K562 (cell line): Measurements from ENCODE around the gene DPCD. TPM values are rescaled to one million over a fixed set of nuclear protein-coding genes. Genes with fewer than 3 reads are reported as not detected.
A peak's percentile ranks its signal among the peaks of the same experiment; 100 is the strongest.

Experiments
- CXXC5 ChIP-seq: fragments of 250-450 bp; sonication (Bioruptor Pico); IDR thresholded peaks from 2 replicates; pipeline ENCODE4 v1.8.0; 2022; ENCODE audit warnings: inconsistent platforms, mild to moderate bottlenecking, moderate library complexity
- E2F6 ChIP-seq, 2 experiments: IDR thresholded peaks; 2 replicates each; pipeline ENCODE4 v1.6.1; 2011; ENCODE audit warnings: borderline replicate concordance in 1 of 2, control low read depth in 1 of 2, low read depth in 1 of 2, low read length in 1 of 2, mild to moderate bottlenecking in 1 of 2, mixed read lengths in 1 of 2, moderate library complexity in 1 of 2; ENCODE audit not compliant: insufficient read depth in 1 of 2, insufficient read length in 1 of 2, poor library complexity in 1 of 2, severe bottlenecking in 1 of 2; ENCODE audit errors: extremely low read depth in 1 of 2
- EGR1 ChIP-seq: fragments of 450-650 bp; conservative IDR thresholded peaks from 2 replicates; pipeline ENCODE4 v1.6.1; 2017; ENCODE audit warnings: mild to moderate bottlenecking
- GABPA ChIP-seq: fragments of 200-800 bp; sonication (Bioruptor generic); conservative IDR thresholded peaks from 2 replicates; pipeline ENCODE4 v1.6.1; 2016; ENCODE audit warnings: low read depth, missing genetic modification characterization, missing compliant biosample characterization
- HDAC1 ChIP-seq, 2 experiments: fragments of 450-650 bp; IDR thresholded peaks; 2 replicates each; pipeline ENCODE4 v1.6.1; 2016 to 2017; ENCODE audit warnings: inconsistent platforms in 1 of 2, mild to moderate bottlenecking in 1 of 2, moderate library complexity in 1 of 2
- NCOA6 ChIP-seq: fragments of 450-650 bp; IDR thresholded peaks from 2 replicates; pipeline ENCODE4 v1.6.1; 2017; ENCODE audit warnings: mild to moderate bottlenecking
- PHF8 ChIP-seq: fragments of 200-600 bp; sonication (generic); IDR thresholded peaks from 2 replicates; pipeline ENCODE4 v1.6.1; 2012; ENCODE audit warnings: mixed run types, mild to moderate bottlenecking, inconsistent platforms, low read length, moderate library complexity, borderline replicate concordance
- REST ChIP-seq, 2 experiments: fragments of 450-650 bp; formaldehyde crosslinking in 1 of 2; IDR thresholded peaks; 2 replicates each; pipeline versions ENCODE4 v1.4.0 to v1.6.1; 2014 to 2020; ENCODE audit warnings: mild to moderate bottlenecking in 2 of 2, borderline replicate concordance in 1 of 2, low read depth in 1 of 2
- ZNF263 ChIP-seq: sonication (generic); formaldehyde crosslinking; IDR thresholded peaks from 2 replicates; pipeline ENCODE4 v1.8.0; 2022; ENCODE audit warnings: mild to moderate bottlenecking, missing genetic modification reagents, borderline replicate concordance
- polyA plus RNA-seq, 8 experiments: library from polyadenylated mRNA; depleted of rRNA in 4 of 8; stranded (reverse) in 5 of 8; unstranded in 3 of 8; fragments of >200 nt; fragmentation: Nextera tagmentation in 2 of 8; fragmentation: Illumina TruSeq in 1 of 8; extraction: Ambion mirVana in 2 of 8; extraction: Trizol in 1 of 8; gene quantifications; 2 replicates each; pipeline versions ENCODE4 v1.2.1 to v1.2.3, GENCODE V29; 2011 to 2014; ENCODE audit warnings: inconsistent platforms in 1 of 8, missing spikeins in 1 of 8
- total RNA-seq, 7 experiments: library from RNA; depleted of rRNA in 6 of 7; stranded (reverse); fragments of >200 nt in 6 of 7; fragmentation: Illumina TruSeq in 2 of 7; extraction: Trizol in 2 of 7; gene quantifications; 2 replicates each; pipeline versions ENCODE4 v1.2.1 to v1.2.3, GENCODE V29; 2011 to 2021; ENCODE audit warnings: low replicate concordance in 1 of 7
- TF ChIP-seq, protein P1 (sequence below): fragments of 450-650 bp; formaldehyde crosslinking; IDR thresholded peaks from 2 replicates; pipeline ENCODE4 v1.4.0; 2020; ENCODE audit warnings: mild to moderate bottlenecking, moderate library complexity
- TF ChIP-seq, protein P2 (sequence below): fragments of 250-450 bp; sonication (Bioruptor Pico); IDR thresholded peaks from 2 replicates; pipeline ENCODE4 v1.4.0; 2020; ENCODE audit warnings: mild to moderate bottlenecking, moderate library complexity, borderline replicate concordance

DPCD gene
- total and polyA plus RNA-seq, 9 of the 15 experiments (the other 6 are each of a cell fraction or from before 2014, with no cell fraction given), result 12.1 to 45.2 (median 20.0) TPM

GRCh38 chr10:101569622-101570427 is 18.3 kb upstream of the DPCD start (continued):
- TF ChIP-seq REST (IDR thresholded peaks at IDR 0.05; ENCODE audit: borderline replicate concordance), result peak; percentile 51; the same call in 1 of the 2 replicates
- TF ChIP-seq REST (CRISPR knock-in tag; IDR thresholded peaks at IDR 0.05; ENCODE audit: low read depth), result no peak
- peak in 1 of 2 experiments; percentile 12 for TF ChIP-seq E2F6 (IDR thresholded peaks at IDR 0.05; ENCODE audit: borderline replicate concordance in 1 of 2, extremely low read depth in 1 of 2, insufficient read depth in 1 of 2, insufficient read length in 1 of 2, low read depth in 1 of 2, low read length in 1 of 2, poor library complexity in 1 of 2, severe bottlenecking in 1 of 2)
- TF ChIP-seq, protein P1, sequence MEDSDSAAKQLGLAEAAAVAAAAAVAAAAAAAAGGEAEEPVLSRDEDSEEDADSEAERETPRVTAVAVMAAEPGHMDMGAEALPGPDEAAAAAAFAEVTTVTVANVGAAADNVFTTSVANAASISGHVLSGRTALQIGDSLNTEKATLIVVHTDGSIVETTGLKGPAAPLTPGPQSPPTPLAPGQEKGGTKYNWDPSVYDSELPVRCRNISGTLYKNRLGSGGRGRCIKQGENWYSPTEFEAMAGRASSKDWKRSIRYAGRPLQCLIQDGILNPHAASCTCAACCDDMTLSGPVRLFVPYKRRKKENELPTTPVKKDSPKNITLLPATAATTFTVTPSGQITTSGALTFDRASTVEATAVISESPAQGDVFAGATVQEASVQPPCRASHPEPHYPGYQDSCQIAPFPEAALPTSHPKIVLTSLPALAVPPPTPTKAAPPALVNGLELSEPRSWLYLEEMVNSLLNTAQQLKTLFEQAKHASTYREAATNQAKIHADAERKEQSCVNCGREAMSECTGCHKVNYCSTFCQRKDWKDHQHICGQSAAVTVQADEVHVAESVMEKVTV (CRISPR knock-in tag), result peak; percentile 50; the same call in 1 of the 2 replicates
- peak; percentile 22; the same call in 1 of the 2 replicates for TF ChIP-seq NCOA6
- 0 out of 2 replicates have a peak, but pooled peaks have one; percentile 17 for TF ChIP-seq EGR1
- TF ChIP-seq CXXC5 (CRISPR knock-in tag), result 0 out of 2 replicates have a peak, but pooled peaks have one; percentile 19
- TF ChIP-seq, protein P2, sequence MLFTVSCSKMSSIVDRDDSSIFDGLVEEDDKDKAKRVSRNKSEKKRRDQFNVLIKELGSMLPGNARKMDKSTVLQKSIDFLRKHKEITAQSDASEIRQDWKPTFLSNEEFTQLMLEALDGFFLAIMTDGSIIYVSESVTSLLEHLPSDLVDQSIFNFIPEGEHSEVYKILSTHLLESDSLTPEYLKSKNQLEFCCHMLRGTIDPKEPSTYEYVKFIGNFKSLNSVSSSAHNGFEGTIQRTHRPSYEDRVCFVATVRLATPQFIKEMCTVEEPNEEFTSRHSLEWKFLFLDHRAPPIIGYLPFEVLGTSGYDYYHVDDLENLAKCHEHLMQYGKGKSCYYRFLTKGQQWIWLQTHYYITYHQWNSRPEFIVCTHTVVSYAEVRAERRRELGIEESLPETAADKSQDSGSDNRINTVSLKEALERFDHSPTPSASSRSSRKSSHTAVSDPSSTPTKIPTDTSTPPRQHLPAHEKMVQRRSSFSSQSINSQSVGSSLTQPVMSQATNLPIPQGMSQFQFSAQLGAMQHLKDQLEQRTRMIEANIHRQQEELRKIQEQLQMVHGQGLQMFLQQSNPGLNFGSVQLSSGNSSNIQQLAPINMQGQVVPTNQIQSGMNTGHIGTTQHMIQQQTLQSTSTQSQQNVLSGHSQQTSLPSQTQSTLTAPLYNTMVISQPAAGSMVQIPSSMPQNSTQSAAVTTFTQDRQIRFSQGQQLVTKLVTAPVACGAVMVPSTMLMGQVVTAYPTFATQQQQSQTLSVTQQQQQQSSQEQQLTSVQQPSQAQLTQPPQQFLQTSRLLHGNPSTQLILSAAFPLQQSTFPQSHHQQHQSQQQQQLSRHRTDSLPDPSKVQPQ, result no peak
- TF ChIP-seq HDAC1 (IDR thresholded peaks at IDR 0.05), result peak in 1 of 2 experiments; percentile 28; a peak in 1 of 4 replicates
- peak; percentile 54; the same call in 1 of the 2 replicates for TF ChIP-seq ZNF263 (CRISPR knock-in tag)
- no peak for TF ChIP-seq GABPA (tag)
- TF ChIP-seq PHF8, result peak; percentile 34; the same call in 1 of the 2 replicates
